A673 (cell line): ENCODE measurements around the gene GDF11.

Experiments
- EZH2 ChIP-seq: fragments of 200-600 bp; sonication (generic); IDR thresholded peaks from 2 replicates; pipeline ENCODE4 v1.6.1; 2017; ENCODE audit warnings: borderline replicate concordance, low read depth, mild to moderate bottlenecking, mixed read lengths, antibody characterized with exemption, low read length; ENCODE audit not compliant: poor library complexity, severe bottlenecking
- TF ChIP-seq, protein P1 (sequence below): fragments of 300-800, 200-600 bp; sonication (generic); conservative IDR thresholded peaks from 2 replicates; pipeline ENCODE4 v1.5.1; 2017; ENCODE audit warnings: low read depth, mild to moderate bottlenecking, antibody characterized with exemption, low read length, moderate library complexity, mixed read lengths

DNA sequence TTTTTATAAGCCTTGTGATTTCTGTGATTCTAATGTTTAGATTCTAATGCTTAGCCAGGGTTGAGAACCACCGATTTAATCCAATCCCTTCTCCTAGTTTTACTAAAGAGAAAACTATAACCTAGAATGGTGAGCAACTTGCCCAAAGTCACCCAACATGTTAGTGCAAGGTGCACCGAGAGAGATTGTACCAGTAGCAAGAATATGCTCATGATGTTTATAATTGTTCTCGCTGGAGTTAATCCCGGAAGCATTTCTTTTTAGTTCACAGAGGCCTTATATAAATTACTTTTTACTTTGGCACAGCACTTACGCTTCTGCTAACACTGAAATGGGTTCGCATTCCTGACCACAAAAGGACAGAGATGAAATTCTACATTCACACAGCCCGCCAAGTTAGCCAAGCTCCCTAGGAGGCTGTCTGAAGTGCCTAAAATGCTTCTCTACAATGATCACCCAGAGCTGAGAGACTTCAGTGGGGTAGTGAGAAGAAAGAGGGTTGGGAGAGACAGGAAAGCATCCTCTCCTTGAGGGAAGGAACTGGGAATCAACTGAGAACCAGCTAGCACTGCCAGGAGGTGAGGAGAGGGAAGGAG is 27.7 kb upstream of the GDF11 start:
- TF ChIP-seq, protein P1, sequence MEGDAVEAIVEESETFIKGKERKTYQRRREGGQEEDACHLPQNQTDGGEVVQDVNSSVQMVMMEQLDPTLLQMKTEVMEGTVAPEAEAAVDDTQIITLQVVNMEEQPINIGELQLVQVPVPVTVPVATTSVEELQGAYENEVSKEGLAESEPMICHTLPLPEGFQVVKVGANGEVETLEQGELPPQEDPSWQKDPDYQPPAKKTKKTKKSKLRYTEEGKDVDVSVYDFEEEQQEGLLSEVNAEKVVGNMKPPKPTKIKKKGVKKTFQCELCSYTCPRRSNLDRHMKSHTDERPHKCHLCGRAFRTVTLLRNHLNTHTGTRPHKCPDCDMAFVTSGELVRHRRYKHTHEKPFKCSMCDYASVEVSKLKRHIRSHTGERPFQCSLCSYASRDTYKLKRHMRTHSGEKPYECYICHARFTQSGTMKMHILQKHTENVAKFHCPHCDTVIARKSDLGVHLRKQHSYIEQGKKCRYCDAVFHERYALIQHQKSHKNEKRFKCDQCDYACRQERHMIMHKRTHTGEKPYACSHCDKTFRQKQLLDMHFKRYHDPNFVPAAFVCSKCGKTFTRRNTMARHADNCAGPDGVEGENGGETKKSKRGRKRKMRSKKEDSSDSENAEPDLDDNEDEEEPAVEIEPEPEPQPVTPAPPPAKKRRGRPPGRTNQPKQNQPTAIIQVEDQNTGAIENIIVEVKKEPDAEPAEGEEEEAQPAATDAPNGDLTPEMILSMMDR, result no peak
- no peak for TF ChIP-seq EZH2
